ENCODE measurements around the gene MMEL1.

MMEL1 gene

DNA sequence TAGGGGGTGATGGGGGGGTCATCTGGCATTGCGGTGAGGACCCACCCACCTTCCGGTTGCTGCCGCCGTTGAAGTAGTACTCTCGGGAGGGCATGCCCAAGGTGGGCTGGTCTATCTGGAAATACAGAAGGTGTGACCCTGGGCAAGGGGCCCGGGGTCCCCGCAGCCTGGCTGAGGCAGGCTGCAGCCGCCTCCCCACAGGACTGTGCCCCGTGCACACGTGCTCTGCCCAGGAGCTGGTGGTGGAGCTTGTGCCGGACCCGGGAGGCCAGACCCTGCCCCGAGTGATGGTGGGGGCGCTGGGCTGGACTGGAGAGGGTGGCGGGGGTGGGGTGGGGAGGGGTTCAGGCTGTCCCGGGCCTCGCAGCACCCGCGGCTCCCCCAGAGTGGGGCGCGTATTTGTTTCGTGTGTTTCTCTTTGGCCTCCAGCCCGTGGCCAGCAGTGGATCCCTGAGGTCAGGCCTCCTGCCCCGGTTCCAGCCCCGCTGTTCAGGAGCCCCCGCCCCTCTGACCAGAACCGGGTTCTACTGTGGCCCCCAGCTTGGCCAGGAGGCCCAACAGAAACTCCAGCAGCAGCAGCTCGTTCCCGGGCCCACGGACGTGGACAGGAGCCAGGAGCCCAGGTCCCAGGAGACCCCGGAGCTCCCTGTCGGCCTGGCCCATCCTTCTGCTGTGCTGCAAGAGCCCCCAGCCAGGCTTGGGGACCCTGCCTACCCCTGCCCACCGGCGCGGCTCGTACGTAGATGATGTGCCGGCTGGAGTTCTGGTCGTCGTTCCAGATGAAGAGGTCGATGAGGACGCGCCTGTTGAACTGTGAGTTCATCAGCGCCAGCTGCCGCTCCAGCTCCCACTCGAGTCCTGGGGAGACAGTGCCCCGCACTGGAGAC lies 27.1 kb downstream of the MMEL1 start:
- FAIRE-seq: no peak
- DNase-seq (ENCODE audit: low spot score): no peak

DNA sequence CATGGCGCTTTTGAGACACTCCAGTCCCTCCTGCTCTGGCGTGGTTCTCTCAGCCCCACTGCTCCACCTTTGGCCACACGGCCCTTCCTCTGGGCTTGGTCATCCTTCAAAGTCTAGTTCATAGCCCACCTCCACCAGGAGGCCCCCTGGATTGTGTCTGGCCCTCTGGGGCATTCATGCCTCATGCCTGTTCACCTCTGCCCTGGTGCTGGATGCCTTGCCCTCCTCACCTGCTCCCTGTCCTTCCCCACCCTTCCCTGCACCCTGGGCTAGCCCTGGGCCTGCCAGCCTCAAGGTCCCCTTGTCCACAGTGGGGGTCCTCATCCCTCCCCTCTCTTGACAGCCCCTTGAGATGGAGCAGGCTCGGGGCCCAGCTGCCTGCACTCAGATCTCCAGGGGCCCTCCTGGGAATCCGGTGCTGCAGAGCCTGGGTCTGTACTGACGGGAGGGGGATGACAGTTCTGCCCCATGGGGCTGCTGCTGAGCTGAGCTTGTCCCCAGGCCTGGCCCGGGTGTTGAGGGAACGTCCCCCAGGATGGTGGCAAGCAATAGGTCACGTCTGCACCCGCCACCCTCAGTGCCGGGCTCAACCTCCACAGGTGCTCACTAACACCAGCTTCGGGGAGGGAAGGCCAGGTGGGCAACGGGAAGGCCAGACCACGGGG lies 27.8 kb downstream of the MMEL1 start:
- FAIRE-seq (no peak), DNase-seq (ENCODE audit: low spot score) (no peak)

GRCh38 chr1:2604156-2604843 lies 28.5 kb downstream of the MMEL1 start:
- DNase-seq (ENCODE audit: low spot score) (no peak), FAIRE-seq (no peak)

DNA sequence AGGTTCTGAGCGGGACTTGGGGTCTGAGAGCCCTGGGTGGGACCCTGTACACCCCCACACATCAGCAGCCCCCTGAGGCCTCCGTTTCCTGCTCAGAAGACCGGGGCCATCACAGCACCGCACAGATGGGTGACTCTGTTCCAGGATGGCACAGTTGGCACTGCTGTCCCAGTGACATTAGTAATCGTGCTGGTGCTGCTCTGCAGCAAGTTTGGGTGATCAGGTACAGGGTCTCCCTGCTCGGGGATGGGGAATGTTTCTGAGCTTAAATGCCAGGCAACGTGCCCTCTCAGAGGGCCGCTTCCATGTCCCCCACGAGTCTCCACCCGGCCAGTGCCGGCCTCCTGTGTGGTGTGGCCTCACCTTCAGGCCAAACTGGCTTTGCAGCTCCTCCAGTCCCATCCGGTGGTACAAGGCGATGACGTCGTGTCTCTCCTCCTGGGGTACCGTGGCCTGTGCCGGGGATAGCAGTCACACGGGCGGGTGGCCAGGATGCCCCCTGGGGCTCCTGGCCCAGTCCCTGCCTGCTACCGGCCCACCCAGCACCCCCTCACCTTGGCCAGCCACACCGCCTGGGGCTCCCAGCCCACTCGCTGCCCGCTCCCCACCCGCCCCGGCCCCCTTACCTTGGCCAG lies 29.2 kb downstream of the MMEL1 start:
- FAIRE-seq (no peak), DNase-seq (ENCODE audit: low spot score) (no peak)

GRCh38 chr1:2602866-2603520 lies 29.8 kb downstream of the MMEL1 start:
- FAIRE-seq: no peak
- no peak for DNase-seq (ENCODE audit: low spot score)

DNA sequence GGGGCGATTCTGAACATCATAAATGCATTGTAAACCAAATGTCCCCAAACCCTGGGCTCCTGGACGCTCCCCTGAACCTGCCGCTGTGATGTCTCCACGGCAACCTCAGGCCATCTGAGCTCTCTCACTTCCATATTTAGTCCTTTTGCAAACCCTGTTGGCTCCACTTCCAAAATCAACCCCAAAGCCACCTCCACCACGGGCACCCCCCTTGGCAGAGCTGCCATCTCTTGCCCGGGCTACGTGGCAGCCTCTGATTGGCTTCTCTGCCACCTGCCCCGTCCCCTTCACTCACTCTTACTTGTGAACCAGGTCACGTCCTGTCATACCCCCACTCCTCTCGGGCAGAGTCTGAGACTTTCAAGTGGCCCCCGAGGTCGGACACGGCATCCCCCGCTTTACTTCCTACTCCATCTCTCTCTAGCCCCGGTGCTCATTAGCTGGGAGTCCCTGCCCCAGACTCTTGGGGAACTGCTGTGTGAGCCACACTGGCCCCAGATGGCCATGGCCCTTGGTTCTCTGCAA lies 30.4 kb downstream of the MMEL1 start:
- FAIRE-seq (no peak), DNase-seq (ENCODE audit: low spot score) (no peak)

- DNase-seq (ENCODE audit: low spot score) (no peak), FAIRE-seq (no peak)
Observed at GRCh38 chr1:2601721-2602303, 31.0 kb downstream of the MMEL1 start.

- FAIRE-seq: no peak
Observed at GRCh38 chr1:2598329-2598931, 34.4 kb downstream of the MMEL1 start.

GRCh38 chr1:2597441-2598328 lies 35.1 kb downstream of the MMEL1 start:
- DNase-seq (ENCODE audit: low spot score): no peak
- no peak for FAIRE-seq

More at GRCh38 chr1:2598329-2598931, 34.4 kb downstream of the MMEL1 start:
- no peak for DNase-seq (ENCODE audit: low spot score)

DNA sequence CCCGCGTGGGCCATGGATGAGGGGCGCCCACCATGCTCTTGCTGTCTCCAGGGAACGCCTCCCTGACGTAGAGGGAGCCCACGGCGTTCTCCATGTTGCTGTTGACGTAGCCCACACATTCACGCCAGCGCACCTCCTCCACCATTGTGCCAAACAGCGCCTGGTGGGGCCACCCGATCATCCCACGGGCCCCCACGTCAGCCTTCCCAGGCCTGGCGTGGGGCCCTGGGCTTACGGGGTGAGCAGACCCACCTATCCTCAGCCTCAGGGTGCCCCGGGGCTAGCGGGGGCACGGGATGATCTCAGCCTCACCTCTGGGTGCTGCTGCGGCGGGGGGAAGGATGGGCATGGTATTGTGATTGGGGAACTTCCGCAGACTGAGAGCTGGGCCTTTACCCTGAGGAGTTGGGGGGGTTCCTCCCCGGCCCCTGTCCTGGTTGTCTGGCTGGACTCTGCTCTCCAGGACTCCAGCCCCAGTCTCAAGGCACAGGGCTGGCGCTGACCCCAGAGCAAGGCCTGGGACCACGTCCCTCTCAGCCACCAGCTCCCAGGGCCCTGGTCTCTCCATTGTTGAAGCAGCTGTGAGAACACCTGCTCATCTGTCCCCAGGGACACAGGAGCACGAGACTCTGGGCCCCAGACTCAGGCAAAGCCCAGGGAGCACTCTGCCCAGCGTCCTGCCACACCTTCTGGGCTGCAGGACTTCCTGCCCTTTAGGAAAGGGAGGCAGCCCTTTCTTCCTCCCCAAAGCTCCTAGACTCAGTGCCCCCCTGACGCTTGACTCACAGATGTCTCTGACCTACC lies 36.1 kb downstream of the MMEL1 start:
- FAIRE-seq (no peak), DNase-seq (ENCODE audit: low spot score) (no peak)

GRCh38 chr1:2595812-2596529 lies 36.8 kb downstream of the MMEL1 start:
- FAIRE-seq (no peak), DNase-seq (ENCODE audit: low spot score) (no peak)

DNA sequence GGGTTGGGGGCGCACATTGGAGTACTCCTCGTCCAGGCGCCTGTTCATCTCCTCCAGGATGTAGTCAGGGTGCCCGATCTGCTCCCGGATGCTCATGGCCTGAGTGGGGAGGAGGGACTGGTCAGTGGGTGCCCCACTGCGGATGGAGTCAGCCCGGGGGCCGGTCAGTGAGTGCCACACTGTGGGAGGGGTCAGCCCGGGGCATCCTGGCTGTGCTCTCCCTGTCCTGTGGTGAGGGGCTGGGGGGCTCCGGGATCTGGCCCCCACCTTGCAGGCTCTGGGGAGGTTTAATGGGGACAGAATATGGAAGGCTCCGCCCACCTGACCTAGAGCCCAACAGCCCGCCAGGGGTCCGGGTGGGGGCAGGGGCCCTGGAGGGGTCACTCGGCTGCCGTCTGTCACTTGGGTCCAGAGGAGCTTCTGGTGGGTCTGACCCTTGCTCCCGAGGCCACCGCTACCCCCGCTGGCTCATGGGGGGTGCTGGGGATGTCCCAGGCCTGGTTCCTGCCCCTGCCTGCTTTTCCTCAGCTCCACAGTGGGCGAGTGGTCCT lies 37.5 kb downstream of the MMEL1 start:
- DNase-seq (ENCODE audit: low spot score): no peak
- no peak for FAIRE-seq

DNA sequence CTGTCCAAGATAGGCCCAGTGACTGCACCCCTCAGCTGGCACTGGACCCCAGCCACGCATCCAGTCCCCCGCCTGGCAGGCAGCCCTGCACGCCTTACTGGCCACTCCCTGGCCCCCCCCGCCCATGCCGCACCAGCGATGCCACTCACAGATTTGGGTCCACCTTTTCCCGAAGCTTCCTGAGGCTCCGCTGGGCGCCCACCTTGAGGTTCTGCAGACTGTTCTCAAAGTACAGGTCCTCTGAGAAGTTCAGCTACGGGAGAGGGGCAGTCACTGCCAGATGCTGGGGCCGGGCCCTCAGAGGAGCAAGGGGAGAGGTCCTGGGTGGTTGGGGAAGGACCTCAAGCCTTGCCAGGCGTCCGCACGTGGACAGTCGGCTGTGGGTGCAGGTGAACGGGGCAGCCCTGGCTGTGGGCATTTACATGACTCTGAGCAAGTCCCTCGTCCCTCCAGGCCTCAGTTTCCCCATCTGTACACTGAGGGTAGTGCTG lies 38.1 kb downstream of the MMEL1 start:
- FAIRE-seq: no peak

GRCh38 chr1:2594001-2594640 lies 38.7 kb downstream of the MMEL1 start:
- DNase-seq (ENCODE audit: low spot score) (no peak), FAIRE-seq (no peak)

More for the DNA sequence above, 38.1 kb downstream of the MMEL1 start:
- DNase-seq (ENCODE audit: low spot score): no peak

DNA sequence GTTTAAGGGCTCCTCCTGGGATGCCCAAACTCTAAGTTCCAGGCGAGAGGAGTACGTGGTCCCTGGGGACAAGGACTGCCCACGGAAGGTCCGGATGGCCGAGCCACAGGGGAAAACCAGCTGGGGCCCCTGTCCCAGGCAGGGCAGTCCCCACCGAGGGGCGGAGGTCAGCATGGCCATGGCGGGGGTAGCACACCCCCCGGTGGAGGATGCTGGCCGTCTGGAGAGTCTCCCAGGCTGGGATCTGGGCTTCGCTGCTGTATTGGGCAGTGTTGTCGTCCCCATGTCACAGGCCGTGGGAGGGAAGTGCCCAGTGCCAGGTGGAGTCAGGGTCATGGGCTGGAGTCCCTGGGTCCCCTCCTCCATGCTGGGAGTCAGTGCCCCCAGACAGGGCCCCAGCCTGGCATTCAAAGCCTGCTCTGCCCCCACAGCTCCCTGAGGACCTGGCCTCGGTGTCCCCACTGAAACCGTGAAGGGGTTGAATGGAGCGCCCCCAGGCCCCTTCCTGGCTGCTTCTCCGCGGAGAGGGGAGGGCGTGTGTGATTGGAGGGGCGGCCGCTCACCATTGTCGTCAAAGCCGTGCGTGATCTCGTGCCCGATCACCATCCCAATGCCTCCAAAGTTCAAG lies 39.5 kb downstream of the MMEL1 start:
- no peak for DNase-seq (ENCODE audit: low spot score)

DNA sequence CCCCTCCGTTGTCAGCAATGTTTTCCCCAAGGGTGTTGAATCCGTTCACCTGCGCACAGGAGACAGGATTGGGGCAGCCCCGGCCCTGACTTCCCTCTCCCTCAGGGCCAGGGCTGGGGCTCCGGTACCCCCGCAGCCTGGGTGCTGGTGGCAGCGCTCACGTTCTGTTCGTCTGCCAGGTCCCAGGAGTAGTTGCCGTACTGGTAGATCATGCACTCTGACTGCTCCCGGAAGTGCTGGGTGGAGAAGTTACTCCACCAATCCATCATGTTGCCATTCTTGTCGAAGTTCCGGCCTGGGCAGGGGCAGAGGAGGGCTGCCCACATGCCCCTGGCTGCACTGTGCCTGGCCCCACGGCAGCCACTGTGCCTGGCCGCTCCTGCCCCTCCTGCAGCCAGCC lies 40.1 kb downstream of the MMEL1 start:
- no peak for FAIRE-seq

More for the DNA sequence above, 39.5 kb downstream of the MMEL1 start:
- FAIRE-seq: no peak

More for the DNA sequence above, 40.1 kb downstream of the MMEL1 start:
- DNase-seq (ENCODE audit: low spot score): no peak
